Measurements from ENCODE around the gene LAMA3. TPM values are rescaled to one million over a fixed set of nuclear protein-coding genes. Genes with fewer than 3 reads are reported as not detected.

The LAMA3 gene
- total and polyA plus RNA-seq, 4 donors = 0.26 to 3.9 (median 0.37) TPM

DNA sequence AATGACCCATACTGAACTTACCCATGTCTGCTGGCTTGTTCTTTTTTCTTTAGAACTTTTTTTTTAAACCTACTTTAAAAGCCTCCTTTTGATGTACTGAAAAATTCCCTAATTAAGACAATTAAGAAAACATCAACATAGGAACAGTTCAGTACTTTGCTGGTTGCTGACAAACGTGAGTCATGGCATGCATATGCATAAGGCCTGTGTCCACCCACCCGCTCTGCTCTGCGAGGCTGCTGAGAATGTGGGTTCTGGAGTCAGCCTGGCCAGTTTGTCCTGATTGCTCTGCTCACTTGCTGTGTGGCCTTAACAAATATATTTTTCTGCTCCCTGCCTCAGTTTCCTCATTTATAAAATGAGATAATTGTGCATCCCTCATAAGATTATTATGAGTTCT is 27.3 kb downstream of the LAMA3 start:
- DNase-seq (ENCODE audit: low spot score) = no peak
- Histone ChIP-seq H3K27me3 (ENCODE audit: control insufficient read depth in 4 of 4, insufficient read depth in 4 of 4, low read length in 3 of 4) (no peaks in the 10 kb centered on the region), H3K4me3 (ENCODE audit: low read depth in 1 of 3, low read length in 3 of 3) (no peak overlapping the region), H3K9me3 (ENCODE audit: control insufficient read depth in 4 of 4, low read length in 3 of 4) (no peaks in the 10 kb centered on the region), H3K36me3 (ENCODE audit: control insufficient read depth in 4 of 4, insufficient read depth in 3 of 4, low read depth in 1 of 4, low read length in 3 of 4) (no peaks in the 10 kb centered on the region), H3K27ac (ENCODE audit: low read depth in 1 of 2, low read length in 2 of 2) (no peak overlapping the region), H3K4me1 (ENCODE audit: control insufficient read depth in 4 of 4, insufficient read depth in 4 of 4, low read length in 3 of 4) (no peaks in the 10 kb centered on the region), H3K9ac (ENCODE audit: low read depth in 1 of 2, low read length in 2 of 2) (no peak overlapping the region)
- TF ChIP-seq RXRA (IDR thresholded peaks at IDR 0.05) = no peak
- TF ChIP-seq HNF4A (conservative IDR thresholded peaks at IDR 0.05) = no peak
- no peak for TF ChIP-seq TAF1 (conservative IDR thresholded peaks at IDR 0.05)
- TF ChIP-seq EGR1 (IDR thresholded peaks at IDR 0.05; ENCODE audit: low read depth in 2 of 2) = no peak
- TF ChIP-seq JUND (IDR thresholded peaks at IDR 0.05) = no peak
- TF ChIP-seq HNF4G (IDR thresholded peaks at IDR 0.05) = no peak
- 91% methylated on average over 3 of the region's 3 CpGs for WGBS

GRCh38 chr18:23716966-23717365 is 27.7 kb downstream of the LAMA3 start:
- no peak overlapping the region for H3K9ac ChIP-seq (ENCODE audit: low read depth in 1 of 2, low read length in 2 of 2)
- H3K27ac ChIP-seq (ENCODE audit: low read depth in 1 of 2, low read length in 2 of 2) = no peak overlapping the region
- TF ChIP-seq RAD21 (IDR thresholded peaks at IDR 0.05) = no peak
- no peak for TF ChIP-seq NR2F2 (IDR thresholded peaks at IDR 0.05)
- no peak for TF ChIP-seq HNF4G (IDR thresholded peaks at IDR 0.05)
- no peak for TF ChIP-seq JUND (IDR thresholded peaks at IDR 0.05)
- no peak for TF ChIP-seq TAF1 (conservative IDR thresholded peaks at IDR 0.05)
- TF ChIP-seq GABPA (IDR thresholded peaks at IDR 0.05 in 1 of 2, conservative IDR thresholded peaks at IDR 0.05 in 1 of 2) = no peak
- no peaks in the 10 kb centered on the region for H3K4me1 ChIP-seq (ENCODE audit: control insufficient read depth in 4 of 4, insufficient read depth in 4 of 4, low read length in 3 of 4)
- DNase-seq (ENCODE audit: low spot score) = no peak
- H3K9me3 ChIP-seq (ENCODE audit: control insufficient read depth in 4 of 4, low read length in 3 of 4) = no peaks in the 10 kb centered on the region
- no peaks in the 10 kb centered on the region for H3K36me3 ChIP-seq (ENCODE audit: control insufficient read depth in 4 of 4, insufficient read depth in 3 of 4, low read depth in 1 of 4, low read length in 3 of 4)
- H3K27me3 ChIP-seq (ENCODE audit: control insufficient read depth in 4 of 4, insufficient read depth in 4 of 4, low read length in 3 of 4) = no peaks in the 10 kb centered on the region
- no peak overlapping the region for H3K4me3 ChIP-seq (ENCODE audit: low read depth in 1 of 3, low read length in 3 of 3)

DNA sequence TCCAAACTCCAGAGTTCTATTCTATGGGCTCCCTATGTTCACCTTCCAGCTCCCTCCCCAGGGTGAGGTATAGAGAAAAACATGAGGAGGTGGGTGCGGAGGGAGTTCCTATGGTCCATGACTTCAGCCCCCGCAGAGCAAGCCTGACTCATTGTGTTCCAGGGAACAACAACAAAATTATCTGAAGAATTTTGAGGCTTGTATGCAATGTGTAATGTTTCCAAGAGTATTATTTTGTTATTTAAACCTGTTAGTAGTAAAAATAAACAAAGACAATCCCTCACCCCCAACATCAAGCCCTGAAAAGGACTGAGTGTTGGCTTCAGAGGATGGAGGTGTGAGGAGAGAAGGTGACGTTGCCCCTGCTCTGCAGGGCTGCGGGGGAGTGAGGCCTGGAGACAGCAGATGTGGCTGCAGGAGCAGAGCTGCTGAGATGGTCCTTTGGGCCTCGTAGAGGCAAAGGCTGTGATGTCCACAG is 29.0 kb downstream of the LAMA3 start:
- no peak for DNase-seq (ENCODE audit: low spot score)
- no peak overlapping the region for H3K9ac ChIP-seq (ENCODE audit: low read depth in 1 of 2, low read length in 2 of 2)
- no peak overlapping the region for H3K4me3 ChIP-seq (ENCODE audit: low read depth in 1 of 3, low read length in 3 of 3)
- no peaks in the 10 kb centered on the region for H3K4me1 ChIP-seq (ENCODE audit: control insufficient read depth in 4 of 4, insufficient read depth in 4 of 4, low read length in 3 of 4)
- no peaks in the 10 kb centered on the region for H3K36me3 ChIP-seq (ENCODE audit: control insufficient read depth in 4 of 4, insufficient read depth in 3 of 4, low read depth in 1 of 4, low read length in 3 of 4)
- H3K27ac ChIP-seq (ENCODE audit: low read depth in 1 of 2, low read length in 2 of 2) = no peak overlapping the region
- TF ChIP-seq HNF4G (IDR thresholded peaks at IDR 0.05) (no peak), GABPA (IDR thresholded peaks at IDR 0.05 in 1 of 2, conservative IDR thresholded peaks at IDR 0.05 in 1 of 2) (no peak), FOXA1 (IDR thresholded peaks at IDR 0.05) (no peak), SP1 (IDR thresholded peaks at IDR 0.05) (no peak)
- TF ChIP-seq, protein P1, sequence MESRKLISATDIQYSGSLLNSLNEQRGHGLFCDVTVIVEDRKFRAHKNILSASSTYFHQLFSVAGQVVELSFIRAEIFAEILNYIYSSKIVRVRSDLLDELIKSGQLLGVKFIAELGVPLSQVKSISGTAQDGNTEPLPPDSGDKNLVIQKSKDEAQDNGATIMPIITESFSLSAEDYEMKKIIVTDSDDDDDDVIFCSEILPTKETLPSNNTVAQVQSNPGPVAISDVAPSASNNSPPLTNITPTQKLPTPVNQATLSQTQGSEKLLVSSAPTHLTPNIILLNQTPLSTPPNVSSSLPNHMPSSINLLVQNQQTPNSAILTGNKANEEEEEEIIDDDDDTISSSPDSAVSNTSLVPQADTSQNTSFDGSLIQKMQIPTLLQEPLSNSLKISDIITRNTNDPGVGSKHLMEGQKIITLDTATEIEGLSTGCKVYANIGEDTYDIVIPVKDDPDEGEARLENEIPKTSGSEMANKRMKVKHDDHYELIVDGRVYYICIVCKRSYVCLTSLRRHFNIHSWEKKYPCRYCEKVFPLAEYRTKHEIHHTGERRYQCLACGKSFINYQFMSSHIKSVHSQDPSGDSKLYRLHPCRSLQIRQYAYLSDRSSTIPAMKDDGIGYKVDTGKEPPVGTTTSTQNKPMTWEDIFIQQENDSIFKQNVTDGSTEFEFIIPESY (IDR thresholded peaks at IDR 0.05) = no peak
- WGBS = 88% methylated on average over 5 of the region's 5 CpGs
- H3K27me3 ChIP-seq (ENCODE audit: control insufficient read depth in 4 of 4, insufficient read depth in 4 of 4, low read length in 3 of 4) = no peaks in the 10 kb centered on the region
- no peaks in the 10 kb centered on the region for H3K9me3 ChIP-seq (ENCODE audit: control insufficient read depth in 4 of 4, low read length in 3 of 4)

- DNase-seq (ENCODE audit: low spot score) = no peak
- 92% methylated on average over 2 of the region's 2 CpGs for WGBS
- no peaks in the 10 kb centered on the region for H3K27me3 ChIP-seq (ENCODE audit: control insufficient read depth in 4 of 4, insufficient read depth in 4 of 4, low read length in 3 of 4)
- no peak overlapping the region for H3K9ac ChIP-seq (ENCODE audit: low read depth in 1 of 2, low read length in 2 of 2)
- no peaks in the 10 kb centered on the region for H3K9me3 ChIP-seq (ENCODE audit: control insufficient read depth in 4 of 4, low read length in 3 of 4)
- no peak overlapping the region for H3K4me3 ChIP-seq (ENCODE audit: low read depth in 1 of 3, low read length in 3 of 3)
- H3K27ac ChIP-seq (ENCODE audit: low read depth in 1 of 2, low read length in 2 of 2) = no peak overlapping the region
- no peaks in the 10 kb centered on the region for H3K4me1 ChIP-seq (ENCODE audit: control insufficient read depth in 4 of 4, insufficient read depth in 4 of 4, low read length in 3 of 4)
- H3K36me3 ChIP-seq (ENCODE audit: control insufficient read depth in 4 of 4, insufficient read depth in 3 of 4, low read depth in 1 of 4, low read length in 3 of 4) = no peaks in the 10 kb centered on the region
- TF ChIP-seq RXRA (IDR thresholded peaks at IDR 0.05) (no peak), FOXA2 (IDR thresholded peaks at IDR 0.05) (no peak), TAF1 (conservative IDR thresholded peaks at IDR 0.05) (no peak), EGR1 (IDR thresholded peaks at IDR 0.05; ENCODE audit: low read depth in 2 of 2) (no peak), NR2F2 (IDR thresholded peaks at IDR 0.05) (no peak), RAD21 (IDR thresholded peaks at IDR 0.05) (no peak), MAX (IDR thresholded peaks at IDR 0.05) (no peak), GABPA (IDR thresholded peaks at IDR 0.05 in 1 of 2, conservative IDR thresholded peaks at IDR 0.05 in 1 of 2) (no peak), HNF4G (IDR thresholded peaks at IDR 0.05) (no peak), HNF4A (conservative IDR thresholded peaks at IDR 0.05) (no peak)
- TF ChIP-seq, protein P2, sequence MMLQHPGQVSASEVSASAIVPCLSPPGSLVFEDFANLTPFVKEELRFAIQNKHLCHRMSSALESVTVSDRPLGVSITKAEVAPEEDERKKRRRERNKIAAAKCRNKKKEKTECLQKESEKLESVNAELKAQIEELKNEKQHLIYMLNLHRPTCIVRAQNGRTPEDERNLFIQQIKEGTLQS (IDR thresholded peaks at IDR 0.05) = no peak
- TF ChIP-seq, protein P1 (IDR thresholded peaks at IDR 0.05) = no peak
Observed at GRCh38 chr18:23718731-23719130, 29.5 kb downstream of the LAMA3 start.
